WTC11 (cell line): ENCODE measurements around the gene IFNLR1.

Experiments
- ATF1 ChIP-seq: sonication (generic); formaldehyde crosslinking; IDR thresholded peaks from 2 replicates; pipeline ENCODE4 v1.8.1; 2023; ENCODE audit warnings: mild to moderate bottlenecking, moderate library complexity, missing genetic modification reagents
- ESRRA ChIP-seq: sonication (generic); formaldehyde crosslinking; IDR thresholded peaks from 2 replicates; pipeline ENCODE4 v1.8.1; 2022; ENCODE audit warnings: mild to moderate bottlenecking, missing genetic modification reagents, borderline replicate concordance
- NFYB ChIP-seq: sonication (generic); formaldehyde crosslinking; conservative IDR thresholded peaks from 2 replicates; pipeline ENCODE4 v1.8.0; 2022; ENCODE audit warnings: low read depth, missing genetic modification reagents
- ZNF219 ChIP-seq: sonication (generic); formaldehyde crosslinking; IDR thresholded peaks from 2 replicates; pipeline ENCODE4 v1.8.0; 2023; ENCODE audit warnings: missing genetic modification reagents, mild to moderate bottlenecking, borderline replicate concordance
- ZNF232 ChIP-seq: sonication (generic); formaldehyde crosslinking; IDR thresholded peaks from 2 replicates; pipeline ENCODE4 v1.8.0; 2022; ENCODE audit warnings: mild to moderate bottlenecking, missing genetic modification reagents
- TF ChIP-seq, protein P1 (sequence below): fragments of 200-600 bp; IDR thresholded peaks from 2 replicates; pipeline ENCODE4 v1.8.0; 2022; ENCODE audit warnings: antibody characterized with exemption
- TF ChIP-seq, protein P2 (sequence below): sonication (generic); formaldehyde crosslinking; IDR thresholded peaks from 2 replicates; pipeline ENCODE4 v1.8.0; 2022; ENCODE audit warnings: mild to moderate bottlenecking, missing genetic modification reagents
- TF ChIP-seq, protein P3 (sequence below): sonication (generic); formaldehyde crosslinking; IDR thresholded peaks from 2 replicates; pipeline ENCODE4 v1.8.1; 2022; ENCODE audit warnings: mild to moderate bottlenecking, missing genetic modification reagents, moderate library complexity, borderline replicate concordance
- TF ChIP-seq, protein P4 (sequence below): sonication (generic); formaldehyde crosslinking; IDR thresholded peaks from 2 replicates; pipeline ENCODE4 v1.8.0; 2023; ENCODE audit warnings: missing genetic modification reagents
- TF ChIP-seq, protein P5 (sequence below): fragments of 250-450 bp; sonication (Bioruptor Pico); IDR thresholded peaks from 2 replicates; pipeline ENCODE4 v1.8.0; 2021; ENCODE audit warnings: mild to moderate bottlenecking

DNA sequence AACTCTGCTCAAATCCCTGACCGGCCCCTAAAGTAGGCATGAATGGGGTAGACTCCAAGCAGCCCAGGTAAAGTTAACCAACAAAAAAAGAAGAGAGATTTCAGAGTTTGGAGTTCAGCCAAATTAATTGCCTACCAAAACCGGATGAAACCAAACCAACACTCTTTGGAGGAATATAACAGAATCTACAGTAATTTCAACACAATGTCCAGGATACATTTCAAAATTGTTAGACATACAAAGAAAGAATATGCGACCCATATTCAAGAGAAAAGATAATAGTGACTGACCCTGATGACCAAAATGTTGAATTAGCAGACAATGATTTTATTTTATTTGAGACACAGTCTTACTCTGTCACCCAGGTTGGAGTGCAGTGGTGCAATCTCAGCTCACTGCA is 56.7 kb downstream of the IFNLR1 start:
- TF ChIP-seq, protein P1, sequence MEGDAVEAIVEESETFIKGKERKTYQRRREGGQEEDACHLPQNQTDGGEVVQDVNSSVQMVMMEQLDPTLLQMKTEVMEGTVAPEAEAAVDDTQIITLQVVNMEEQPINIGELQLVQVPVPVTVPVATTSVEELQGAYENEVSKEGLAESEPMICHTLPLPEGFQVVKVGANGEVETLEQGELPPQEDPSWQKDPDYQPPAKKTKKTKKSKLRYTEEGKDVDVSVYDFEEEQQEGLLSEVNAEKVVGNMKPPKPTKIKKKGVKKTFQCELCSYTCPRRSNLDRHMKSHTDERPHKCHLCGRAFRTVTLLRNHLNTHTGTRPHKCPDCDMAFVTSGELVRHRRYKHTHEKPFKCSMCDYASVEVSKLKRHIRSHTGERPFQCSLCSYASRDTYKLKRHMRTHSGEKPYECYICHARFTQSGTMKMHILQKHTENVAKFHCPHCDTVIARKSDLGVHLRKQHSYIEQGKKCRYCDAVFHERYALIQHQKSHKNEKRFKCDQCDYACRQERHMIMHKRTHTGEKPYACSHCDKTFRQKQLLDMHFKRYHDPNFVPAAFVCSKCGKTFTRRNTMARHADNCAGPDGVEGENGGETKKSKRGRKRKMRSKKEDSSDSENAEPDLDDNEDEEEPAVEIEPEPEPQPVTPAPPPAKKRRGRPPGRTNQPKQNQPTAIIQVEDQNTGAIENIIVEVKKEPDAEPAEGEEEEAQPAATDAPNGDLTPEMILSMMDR, result no peak
- TF ChIP-seq, protein P2, sequence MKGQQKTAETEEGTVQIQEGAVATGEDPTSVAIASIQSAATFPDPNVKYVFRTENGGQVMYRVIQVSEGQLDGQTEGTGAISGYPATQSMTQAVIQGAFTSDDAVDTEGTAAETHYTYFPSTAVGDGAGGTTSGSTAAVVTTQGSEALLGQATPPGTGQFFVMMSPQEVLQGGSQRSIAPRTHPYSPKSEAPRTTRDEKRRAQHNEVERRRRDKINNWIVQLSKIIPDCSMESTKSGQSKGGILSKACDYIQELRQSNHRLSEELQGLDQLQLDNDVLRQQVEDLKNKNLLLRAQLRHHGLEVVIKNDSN (CRISPR knock-in tag), result no peak
- TF ChIP-seq ATF1 (CRISPR knock-in tag) (no peak), ZNF232 (no peak), ESRRA (CRISPR knock-in tag) (no peak), NFYB (CRISPR knock-in tag) (no peak), ZNF219 (CRISPR knock-in tag) (no peak)
- TF ChIP-seq, protein P3, sequence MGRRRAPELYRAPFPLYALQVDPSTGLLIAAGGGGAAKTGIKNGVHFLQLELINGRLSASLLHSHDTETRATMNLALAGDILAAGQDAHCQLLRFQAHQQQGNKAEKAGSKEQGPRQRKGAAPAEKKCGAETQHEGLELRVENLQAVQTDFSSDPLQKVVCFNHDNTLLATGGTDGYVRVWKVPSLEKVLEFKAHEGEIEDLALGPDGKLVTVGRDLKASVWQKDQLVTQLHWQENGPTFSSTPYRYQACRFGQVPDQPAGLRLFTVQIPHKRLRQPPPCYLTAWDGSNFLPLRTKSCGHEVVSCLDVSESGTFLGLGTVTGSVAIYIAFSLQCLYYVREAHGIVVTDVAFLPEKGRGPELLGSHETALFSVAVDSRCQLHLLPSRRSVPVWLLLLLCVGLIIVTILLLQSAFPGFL, result no peak
- TF ChIP-seq, protein P4, sequence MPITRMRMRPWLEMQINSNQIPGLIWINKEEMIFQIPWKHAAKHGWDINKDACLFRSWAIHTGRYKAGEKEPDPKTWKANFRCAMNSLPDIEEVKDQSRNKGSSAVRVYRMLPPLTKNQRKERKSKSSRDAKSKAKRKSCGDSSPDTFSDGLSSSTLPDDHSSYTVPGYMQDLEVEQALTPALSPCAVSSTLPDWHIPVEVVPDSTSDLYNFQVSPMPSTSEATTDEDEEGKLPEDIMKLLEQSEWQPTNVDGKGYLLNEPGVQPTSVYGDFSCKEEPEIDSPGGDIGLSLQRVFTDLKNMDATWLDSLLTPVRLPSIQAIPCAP, result no peak
- TF ChIP-seq, protein P5, sequence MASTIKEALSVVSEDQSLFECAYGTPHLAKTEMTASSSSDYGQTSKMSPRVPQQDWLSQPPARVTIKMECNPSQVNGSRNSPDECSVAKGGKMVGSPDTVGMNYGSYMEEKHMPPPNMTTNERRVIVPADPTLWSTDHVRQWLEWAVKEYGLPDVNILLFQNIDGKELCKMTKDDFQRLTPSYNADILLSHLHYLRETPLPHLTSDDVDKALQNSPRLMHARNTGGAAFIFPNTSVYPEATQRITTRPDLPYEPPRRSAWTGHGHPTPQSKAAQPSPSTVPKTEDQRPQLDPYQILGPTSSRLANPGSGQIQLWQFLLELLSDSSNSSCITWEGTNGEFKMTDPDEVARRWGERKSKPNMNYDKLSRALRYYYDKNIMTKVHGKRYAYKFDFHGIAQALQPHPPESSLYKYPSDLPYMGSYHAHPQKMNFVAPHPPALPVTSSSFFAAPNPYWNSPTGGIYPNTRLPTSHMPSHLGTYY (CRISPR knock-in tag), result no peak
